Urinary bladder (tissue), 4 donors: ENCODE measurements around the gene ELMO1. TPM values are rescaled to one million over a fixed set of nuclear protein-coding genes. Genes with fewer than 3 reads are reported as not detected.

ENCODE experiments used
- DNase-seq: peaks from one replicate; pipeline ENCODE4 v3.0.0-alpha.2; 2015; ENCODE audit errors: extremely low spot score
- H3K27ac ChIP-seq: one replicate; pipeline ENCODE4 v1.5.1; 2013; ENCODE audit warnings: low read depth, mild to moderate bottlenecking, moderate library complexity
- H3K36me3 ChIP-seq: one replicate; pipeline ENCODE4 v1.6.1; 2013; ENCODE audit warnings: mild to moderate bottlenecking, moderate library complexity; ENCODE audit not compliant: insufficient read depth
- H3K4me1 ChIP-seq: one replicate; pipeline ENCODE4 v1.6.1; 2013; ENCODE audit warnings: mild to moderate bottlenecking, moderate library complexity; ENCODE audit not compliant: insufficient read depth
- H3K4me3 ChIP-seq: one replicate; pipeline ENCODE4 v1.5.1; 2013; ENCODE audit warnings: low read depth, low read length
- WGBS: extraction: QIAGEN DNeasy Blood & Tissue Kit; methylation state at CpG from one replicate; pipeline ENCODE4 v1.1.7; 2013; 5-methylcytosine and 5-hydroxymethylcytosine counted together
- polyA plus RNA-seq: library from polyadenylated mRNA; stranded (reverse); fragments of 200-250 nt; gene quantifications from one replicate; pipeline ENCODE4 v1.2.3, GENCODE V29; 2013
- total RNA-seq: library from RNA; depleted of rRNA; stranded (reverse); fragments of >200 nt; gene quantifications from one replicate; pipeline ENCODE4 v1.2.3, GENCODE V29; 2014
- donor health status: healthy with polysubstance abuse.
- donor health status: healthy.

Gene ELMO1
- total and polyA plus RNA-seq, 2 donors: 14.1 to 86.7 TPM

- no peaks in the 10 kb centered on the region for H3K4me1 ChIP-seq
- H3K4me3 ChIP-seq: no peak overlapping the region
- H3K36me3 ChIP-seq: no peaks in the 10 kb centered on the region
- 26% methylated on average over 4 of the region's 4 CpGs for WGBS
- DNase-seq: no peak
- H3K27ac ChIP-seq: no peak overlapping the region
Measured at GRCh38 chr7:37081436-37081835, 367.2 kb downstream of the ELMO1 start.

GRCh38 chr7:37079420-37079819 is 369.2 kb downstream of the ELMO1 start:
- WGBS: 92% methylated on average over 1 of the region's 1 CpG
- Histone ChIP-seq H3K36me3 (no peaks in the 10 kb centered on the region), H3K4me1 (no peaks in the 10 kb centered on the region)

GRCh38 chr7:37076668-37077067 is 372.0 kb downstream of the ELMO1 start:
- Histone ChIP-seq H3K27ac (no peak overlapping the region), H3K4me1 (no peaks in the 10 kb centered on the region), H3K4me3 (no peak overlapping the region), H3K36me3 (no peaks in the 10 kb centered on the region)
- DNase-seq: no peak
- 94% methylated on average over 5 of the region's 5 CpGs for WGBS

More at GRCh38 chr7:37079420-37079819, 369.2 kb downstream of the ELMO1 start:
- H3K4me3 ChIP-seq: no peak overlapping the region
- no peak overlapping the region for H3K27ac ChIP-seq
- DNase-seq: no peak

- 82% methylated on average over 4 of the region's 4 CpGs for WGBS
- no peaks in the 10 kb centered on the region for H3K36me3 ChIP-seq
- no peak overlapping the region for H3K4me3 ChIP-seq
- H3K27ac ChIP-seq: no peak overlapping the region
- no peaks in the 10 kb centered on the region for H3K4me1 ChIP-seq
- DNase-seq: no peak
Measured at GRCh38 chr7:37074370-37074769, 374.3 kb downstream of the ELMO1 start.

GRCh38 chr7:37071124-37071523 is 377.5 kb downstream of the ELMO1 start:
- Histone ChIP-seq H3K27ac (no peak overlapping the region), H3K4me3 (no peak overlapping the region), H3K36me3 (no peaks in the 10 kb centered on the region), H3K4me1 (no peaks in the 10 kb centered on the region)
- 89% methylated on average over 2 of the region's 2 CpGs for WGBS
- no peak for DNase-seq

- no peaks in the 10 kb centered on the region for H3K36me3 ChIP-seq
- H3K4me1 ChIP-seq: no peaks in the 10 kb centered on the region
- no peak for DNase-seq
- no peak overlapping the region for H3K4me3 ChIP-seq
- no peak overlapping the region for H3K27ac ChIP-seq
- WGBS: 72% methylated on average over 3 of the region's 3 CpGs
Measured at GRCh38 chr7:37070471-37070870, 378.2 kb downstream of the ELMO1 start.

- Histone ChIP-seq H3K4me3 (no peak overlapping the region), H3K36me3 (no peaks in the 10 kb centered on the region), H3K4me1 (no peaks in the 10 kb centered on the region), H3K27ac (no peak overlapping the region)
- WGBS: 79% methylated on average over 2 of the region's 2 CpGs
- DNase-seq: no peak
Measured at GRCh38 chr7:37070031-37070430, 378.6 kb downstream of the ELMO1 start.

GRCh38 chr7:37069336-37069735 is 379.3 kb downstream of the ELMO1 start:
- no peak overlapping the region for H3K4me3 ChIP-seq
- no peaks in the 10 kb centered on the region for H3K36me3 ChIP-seq
- 96% methylated on average over 2 of the region's 2 CpGs for WGBS
- no peak overlapping the region for H3K27ac ChIP-seq
- no peaks in the 10 kb centered on the region for H3K4me1 ChIP-seq
- no peak for DNase-seq

GRCh38 chr7:37068902-37069301 is 379.8 kb downstream of the ELMO1 start:
- no peak overlapping the region for H3K27ac ChIP-seq
- no peaks in the 10 kb centered on the region for H3K36me3 ChIP-seq
- no peak for DNase-seq

GRCh38 chr7:37068038-37068437 is 380.6 kb downstream of the ELMO1 start:
- Histone ChIP-seq H3K4me3 (no peak overlapping the region), H3K27ac (no peak overlapping the region), H3K4me1 (no peaks in the 10 kb centered on the region), H3K36me3 (no peaks in the 10 kb centered on the region)
- no peak for DNase-seq
- WGBS: 63% methylated on average over 4 of the region's 4 CpGs

More at GRCh38 chr7:37068902-37069301, 379.8 kb downstream of the ELMO1 start:
- 56% methylated on average over 1 of the region's 1 CpG for WGBS
- no peak overlapping the region for H3K4me3 ChIP-seq
- H3K4me1 ChIP-seq: no peaks in the 10 kb centered on the region

GRCh38 chr7:37065779-37066271 is 382.8 kb downstream of the ELMO1 start:
- H3K27ac ChIP-seq: no peak overlapping the region
- WGBS: 68% methylated on average over 5 of the region's 5 CpGs
- H3K4me3 ChIP-seq: no peak overlapping the region
- H3K36me3 ChIP-seq: no peaks in the 10 kb centered on the region
- H3K4me1 ChIP-seq: no peaks in the 10 kb centered on the region
- DNase-seq: no peak

GRCh38 chr7:37062560-37062859 is 386.2 kb downstream of the ELMO1 start:
- 75% methylated on average over 3 of the region's 3 CpGs for WGBS
- no peak overlapping the region for H3K27ac ChIP-seq
- DNase-seq: no peak
- no peaks in the 10 kb centered on the region for H3K36me3 ChIP-seq
- no peak overlapping the region for H3K4me3 ChIP-seq
- no peaks in the 10 kb centered on the region for H3K4me1 ChIP-seq

- Histone ChIP-seq H3K4me3 (no peak overlapping the region), H3K36me3 (no peaks in the 10 kb centered on the region), H3K27ac (no peak overlapping the region), H3K4me1 (no peaks in the 10 kb centered on the region)
- no peak for DNase-seq
- 78% methylated on average over 5 of the region's 5 CpGs for WGBS
Measured at GRCh38 chr7:37061849-37062559, 386.7 kb downstream of the ELMO1 start.

GRCh38 chr7:37056234-37056912 is 392.3 kb downstream of the ELMO1 start:
- WGBS: 73% methylated on average over 4 of the region's 4 CpGs

More at GRCh38 chr7:37056234-37056912, 392.3 kb downstream of the ELMO1 start:
- DNase-seq: no peak
- no peaks in the 10 kb centered on the region for H3K36me3 ChIP-seq
- H3K4me1 ChIP-seq: no peaks in the 10 kb centered on the region
- no peak overlapping the region for H3K27ac ChIP-seq
- H3K4me3 ChIP-seq: no peak overlapping the region
